ENCODE results near the gene COG2.

- TF ChIP-seq CTCF (IDR thresholded peaks at IDR 0.05) (no peak), POLR2A (IDR thresholded peaks at IDR 0.05) (no peak), EP300 (IDR thresholded peaks at IDR 0.05) (no peak), POLR2AphosphoS5 (IDR thresholded peaks at IDR 0.05) (no peak)
These were observed 42.7 kb downstream of the COG2 start for GRCh38 chr1:230684998-230685397.
